GM23248 (cell line): ENCODE results near the gene GRIK3.

Source experiments
- EZH2 ChIP-seq: fragments of 200-600 bp; sonication (generic); IDR thresholded peaks from 2 replicates; pipeline ENCODE4 v1.6.1; 2018; ENCODE audit warnings: antibody characterized with exemption, mild to moderate bottlenecking; ENCODE audit not compliant: insufficient read depth, poor library complexity, severe bottlenecking
- EZH2phosphoT487 ChIP-seq: fragments of 200-600 bp; sonication (generic); IDR thresholded peaks from 2 replicates; pipeline ENCODE4 v1.6.1; 2018; ENCODE audit warnings: antibody characterized with exemption, moderate library complexity, mild to moderate bottlenecking, low read depth; ENCODE audit not compliant: insufficient read depth

GRCh38 chr1:36942148-36942547, 92.2 kb downstream of the GRIK3 start:
- TF ChIP-seq EZH2phosphoT487 (no peak), EZH2 (no peak)
